KMS-11 (cell line): ENCODE results near the gene PSMB4.

ENCODE experiments used
- H2AFZ ChIP-seq: fragments of 200-600 bp; sonication (generic); 2 replicates; pipeline ENCODE4 v1.6.1; 2016; ENCODE audit warnings: antibody characterized with exemption, mixed run types, low read depth
- H3K27ac ChIP-seq: fragments of 200-600 bp; sonication (generic); 2 replicates; pipeline ENCODE4 v1.6.1; 2016; ENCODE audit warnings: mild to moderate bottlenecking, mixed run types
- H3K27me3 ChIP-seq: fragments of 200-600 bp; sonication (generic); 2 replicates; pipeline ENCODE4 v1.6.1; 2017; ENCODE audit warnings: mild to moderate bottlenecking, low read depth, mixed run types, moderate library complexity; ENCODE audit not compliant: insufficient read depth
- H3K36me3 ChIP-seq: fragments of 200-600 bp; sonication (generic); 2 replicates; pipeline ENCODE4 v1.6.1; 2017; ENCODE audit warnings: mild to moderate bottlenecking, mixed run types; ENCODE audit not compliant: insufficient read depth
- H3K4me1 ChIP-seq: fragments of 200-600 bp; sonication (generic); 2 replicates; pipeline ENCODE4 v1.6.1; 2016; ENCODE audit warnings: mild to moderate bottlenecking, low read depth, mixed run types; ENCODE audit not compliant: poor library complexity, severe bottlenecking
- H3K4me2 ChIP-seq: fragments of 200-600 bp; sonication (generic); 2 replicates; pipeline ENCODE4 v1.7.0; 2016; ENCODE audit warnings: mild to moderate bottlenecking, mixed run types
- H3K4me3 ChIP-seq: fragments of 200-600 bp; sonication (generic); IDR thresholded peaks from 2 replicates; pipeline ENCODE4 v1.6.1; 2017; ENCODE audit warnings: low read depth, low read length, mixed read lengths; ENCODE audit not compliant: insufficient read depth
- H3K79me2 ChIP-seq: fragments of 200-600 bp; sonication (generic); 2 replicates; pipeline ENCODE4 v1.6.1; 2016; ENCODE audit warnings: low read depth, mixed run types; ENCODE audit not compliant: insufficient read depth
- H3K9ac ChIP-seq: fragments of 200-600 bp; sonication (generic); 2 replicates; pipeline ENCODE4 v1.6.1; 2016; ENCODE audit warnings: mild to moderate bottlenecking, mixed run types
- H4K20me1 ChIP-seq: fragments of 200-600 bp; sonication (generic); 2 replicates; pipeline ENCODE4 v1.6.1; 2016; ENCODE audit warnings: mild to moderate bottlenecking, mixed run types; ENCODE audit not compliant: insufficient read depth
- TF ChIP-seq, protein P1 (sequence below): fragments of 200-600 bp; sonication (generic); conservative IDR thresholded peaks from 2 replicates; pipeline ENCODE4 v1.6.1; 2017; ENCODE audit warnings: low read depth, mild to moderate bottlenecking, antibody characterized with exemption, low read length, moderate library complexity, mixed read lengths

The PSMB4 gene

DNA sequence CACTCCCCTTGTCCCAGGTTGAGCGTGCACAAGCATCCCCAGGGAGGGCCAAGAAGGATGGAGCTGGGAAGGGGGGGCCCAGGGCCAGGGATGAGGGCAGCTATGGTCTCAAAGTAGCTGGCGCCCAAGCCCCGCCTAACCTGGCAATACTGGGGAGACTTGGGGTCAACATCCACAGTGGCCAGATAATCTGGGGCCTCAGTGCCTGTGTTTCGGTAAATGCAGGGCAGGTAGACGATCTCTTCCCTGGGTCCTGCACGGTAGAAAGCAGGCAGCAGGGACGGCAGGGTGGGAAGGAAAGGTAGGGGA is 30.1 kb upstream of the PSMB4 start:
- no peak overlapping the region for H2AFZ ChIP-seq
- no peak overlapping the region for H3K4me2 ChIP-seq
- TF ChIP-seq, protein P1, sequence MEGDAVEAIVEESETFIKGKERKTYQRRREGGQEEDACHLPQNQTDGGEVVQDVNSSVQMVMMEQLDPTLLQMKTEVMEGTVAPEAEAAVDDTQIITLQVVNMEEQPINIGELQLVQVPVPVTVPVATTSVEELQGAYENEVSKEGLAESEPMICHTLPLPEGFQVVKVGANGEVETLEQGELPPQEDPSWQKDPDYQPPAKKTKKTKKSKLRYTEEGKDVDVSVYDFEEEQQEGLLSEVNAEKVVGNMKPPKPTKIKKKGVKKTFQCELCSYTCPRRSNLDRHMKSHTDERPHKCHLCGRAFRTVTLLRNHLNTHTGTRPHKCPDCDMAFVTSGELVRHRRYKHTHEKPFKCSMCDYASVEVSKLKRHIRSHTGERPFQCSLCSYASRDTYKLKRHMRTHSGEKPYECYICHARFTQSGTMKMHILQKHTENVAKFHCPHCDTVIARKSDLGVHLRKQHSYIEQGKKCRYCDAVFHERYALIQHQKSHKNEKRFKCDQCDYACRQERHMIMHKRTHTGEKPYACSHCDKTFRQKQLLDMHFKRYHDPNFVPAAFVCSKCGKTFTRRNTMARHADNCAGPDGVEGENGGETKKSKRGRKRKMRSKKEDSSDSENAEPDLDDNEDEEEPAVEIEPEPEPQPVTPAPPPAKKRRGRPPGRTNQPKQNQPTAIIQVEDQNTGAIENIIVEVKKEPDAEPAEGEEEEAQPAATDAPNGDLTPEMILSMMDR: no peak
- H4K20me1 ChIP-seq: no peaks in the 10 kb centered on the region
- no peak overlapping the region for H3K9ac ChIP-seq
- H3K79me2 ChIP-seq: no peaks in the 10 kb centered on the region
- no peaks in the 10 kb centered on the region for H3K36me3 ChIP-seq
- H3K4me1 ChIP-seq: no peaks in the 10 kb centered on the region
- H3K27me3 ChIP-seq: no peaks in the 10 kb centered on the region
- no peak overlapping the region for H3K27ac ChIP-seq
- no peak overlapping the region for H3K4me3 ChIP-seq

DNA sequence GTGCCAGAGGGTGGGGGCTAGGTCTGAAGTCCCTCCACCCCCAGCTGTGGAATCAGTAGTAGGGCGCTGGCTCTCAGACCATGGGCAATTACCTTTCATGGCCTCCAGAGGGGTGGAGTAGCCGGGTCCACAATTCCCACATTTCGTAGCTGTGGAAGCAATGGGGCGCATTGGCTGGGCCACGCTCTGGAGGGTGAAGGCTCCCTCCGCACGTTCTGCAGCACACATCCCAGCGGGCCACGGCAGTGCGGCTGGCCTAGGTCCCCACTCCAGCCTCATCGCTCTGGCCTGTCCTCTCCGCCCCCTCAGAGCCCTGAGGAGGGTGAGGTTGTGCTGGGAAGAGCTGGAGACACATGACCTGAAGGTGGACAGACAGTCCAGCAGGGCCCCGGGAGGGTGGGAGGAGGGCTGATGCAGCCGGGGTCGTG is 29.7 kb upstream of the PSMB4 start:
- Histone ChIP-seq H3K79me2 (no peaks in the 10 kb centered on the region), H3K27ac (no peak overlapping the region), H3K4me2 (no peak overlapping the region), H3K27me3 (no peaks in the 10 kb centered on the region), H3K36me3 (no peaks in the 10 kb centered on the region), H3K4me3 (no peak overlapping the region), H3K9ac (no peak overlapping the region), H4K20me1 (no peaks in the 10 kb centered on the region), H2AFZ (no peak overlapping the region), H3K4me1 (no peaks in the 10 kb centered on the region)
- TF ChIP-seq, protein P1: no peak

- no peak overlapping the region for H3K27ac ChIP-seq
- H3K9ac ChIP-seq: no peak overlapping the region
- no peak overlapping the region for H2AFZ ChIP-seq
- H3K27me3 ChIP-seq: no peaks in the 10 kb centered on the region
- no peak overlapping the region for H3K4me2 ChIP-seq
- TF ChIP-seq, protein P1: no peak
- no peaks in the 10 kb centered on the region for H3K79me2 ChIP-seq
- no peaks in the 10 kb centered on the region for H3K4me1 ChIP-seq
- H3K36me3 ChIP-seq: no peaks in the 10 kb centered on the region
- H4K20me1 ChIP-seq: no peaks in the 10 kb centered on the region
- H3K4me3 ChIP-seq: no peak overlapping the region
Observed at GRCh38 chr1:151370211-151370911, 29.0 kb upstream of the PSMB4 start.

DNA sequence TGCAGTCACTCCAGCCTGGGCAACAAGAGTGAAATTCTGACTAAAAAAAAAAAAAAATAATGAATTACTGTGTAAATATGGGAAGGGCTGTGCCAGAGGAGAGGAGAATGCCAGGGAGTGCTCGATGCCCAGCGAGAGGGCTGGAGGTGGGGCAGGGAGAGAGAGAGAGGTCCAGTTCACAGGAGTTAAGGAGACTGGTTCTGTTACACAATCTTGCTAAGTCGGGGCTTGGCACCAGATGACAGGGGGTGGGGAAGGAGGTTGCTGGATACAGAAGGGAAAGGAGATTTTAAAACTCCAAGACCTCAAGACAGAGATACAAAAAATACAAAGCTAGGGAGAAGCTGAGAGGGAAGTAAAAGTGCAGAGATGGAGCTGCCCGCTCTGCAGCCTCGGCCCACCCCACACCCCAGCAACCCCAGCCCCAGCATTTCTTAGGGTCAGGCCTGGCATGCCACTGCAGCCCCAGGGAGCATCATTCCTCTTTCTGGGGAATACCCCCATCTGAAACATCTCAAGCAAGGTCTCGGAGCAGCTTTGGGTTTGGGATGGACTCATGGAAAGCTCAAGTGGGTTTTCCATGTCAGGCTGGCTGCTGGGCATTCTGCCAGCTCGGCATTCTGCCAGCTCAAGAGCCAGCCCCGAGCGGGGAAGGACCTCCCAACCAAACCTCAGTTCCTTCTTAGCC is 27.9 kb upstream of the PSMB4 start:
- Histone ChIP-seq H3K27me3 (no peaks in the 10 kb centered on the region), H3K4me1 (no peaks in the 10 kb centered on the region), H3K27ac (no peak overlapping the region), H3K9ac (no peak overlapping the region), H3K36me3 (no peaks in the 10 kb centered on the region), H3K4me2 (no peak overlapping the region), H3K4me3 (no peak overlapping the region), H3K79me2 (no peaks in the 10 kb centered on the region), H2AFZ (no peak overlapping the region), H4K20me1 (no peaks in the 10 kb centered on the region)
- TF ChIP-seq, protein P1: no peak
